MM.1S (cell line): ENCODE results near the gene COG2.
"Not testable (repeated sequence)": the region's sequence is repeated elsewhere in the genome, so short reads cannot be mapped to it uniquely, and the experiment has no call there.

ENCODE experiments used
- DNase-seq: peaks from one replicate; pipeline ENCODE4 v3.0.0-alpha.2; 2015
- H2AFZ ChIP-seq: fragments of 300-600 bp; sonication (generic); 2 replicates; pipeline ENCODE4 v1.6.0; 2016; ENCODE audit warnings: antibody characterized with exemption, low read length
- H3F3A ChIP-seq: fragments of 300-600 bp; sonication (generic); 2 replicates; pipeline ENCODE4 v1.6.1; 2016; ENCODE audit warnings: mild to moderate bottlenecking, antibody characterized with exemption, low read length, moderate library complexity, mixed read lengths; ENCODE audit not compliant: insufficient read depth
- H3K27ac ChIP-seq: fragments of 300-600 bp; sonication (generic); 2 replicates; pipeline ENCODE4 v1.5.1; 2016; ENCODE audit warnings: mild to moderate bottlenecking, low read length
- H3K27me3 ChIP-seq: fragments of 300-600 bp; sonication (generic); replicated peaks from 2 replicates; pipeline ENCODE4 v1.6.0; 2016; ENCODE audit warnings: low read length; ENCODE audit not compliant: insufficient read depth
- H3K36me3 ChIP-seq: fragments of 300-600 bp; sonication (generic); replicated peaks from 2 replicates; pipeline ENCODE4 v1.6.1; 2016; ENCODE audit warnings: mild to moderate bottlenecking, low read length, mixed read lengths; ENCODE audit not compliant: insufficient read depth
- H3K4me1 ChIP-seq: fragments of 300-600 bp; sonication (generic); 2 replicates; pipeline ENCODE4 v1.6.1; 2016; ENCODE audit warnings: low read length, mixed read lengths
- H3K4me2 ChIP-seq: fragments of 300-600 bp; sonication (generic); 2 replicates; pipeline ENCODE4 v1.6.0; 2016; ENCODE audit warnings: low read depth, low read length
- H3K4me3 ChIP-seq: fragments of 300-600 bp; sonication (generic); 2 replicates; pipeline ENCODE4 v1.5.1; 2016; ENCODE audit warnings: low read length, mixed read lengths
- H3K79me2 ChIP-seq: fragments of 300-600 bp; sonication (generic); 2 replicates; pipeline ENCODE4 v1.6.1; 2016; ENCODE audit warnings: mixed run types, low read length, mixed read lengths
- H3K9ac ChIP-seq: fragments of 300-600 bp; sonication (generic); 2 replicates; pipeline ENCODE4 v1.6.1; 2016; ENCODE audit warnings: low read length, mixed read lengths
- H3K9me2 ChIP-seq: fragments of 300-600 bp; sonication (generic); replicated peaks from 2 replicates; pipeline ENCODE4 v1.6.1; 2016; ENCODE audit warnings: mild to moderate bottlenecking, low read length, mixed read lengths; ENCODE audit not compliant: insufficient read depth
- H3K9me3 ChIP-seq: fragments of 300-600 bp; sonication (generic); replicated peaks from 2 replicates; pipeline ENCODE4 v1.6.1; 2016; ENCODE audit warnings: mild to moderate bottlenecking, low read length, mixed read lengths; ENCODE audit not compliant: insufficient read depth
- H4K20me1 ChIP-seq: fragments of 300-600 bp; sonication (generic); 2 replicates; pipeline ENCODE4 v1.6.1; 2016; ENCODE audit warnings: mild to moderate bottlenecking, low read length, moderate library complexity, mixed read lengths; ENCODE audit not compliant: insufficient read depth
- EZH2 ChIP-seq: fragments of 300-600 bp; sonication (generic); optimal IDR thresholded peaks from 2 replicates; pipeline ENCODE3; 2017; ENCODE audit warnings: low read depth, mild to moderate bottlenecking, antibody characterized with exemption, low read length, mixed read lengths
- EZH2phosphoT487 ChIP-seq: fragments of 300-600 bp; sonication (generic); IDR thresholded peaks from 2 replicates; pipeline ENCODE4 v1.6.1; 2018; ENCODE audit warnings: antibody characterized with exemption, low read length
- TF ChIP-seq, protein P1 (sequence below): fragments of 300-600 bp; sonication (generic); IDR thresholded peaks from 2 replicates; pipeline ENCODE4 v1.5.1; 2016; ENCODE audit warnings: antibody characterized with exemption, low read length, mixed read lengths

Gene COG2

DNA sequence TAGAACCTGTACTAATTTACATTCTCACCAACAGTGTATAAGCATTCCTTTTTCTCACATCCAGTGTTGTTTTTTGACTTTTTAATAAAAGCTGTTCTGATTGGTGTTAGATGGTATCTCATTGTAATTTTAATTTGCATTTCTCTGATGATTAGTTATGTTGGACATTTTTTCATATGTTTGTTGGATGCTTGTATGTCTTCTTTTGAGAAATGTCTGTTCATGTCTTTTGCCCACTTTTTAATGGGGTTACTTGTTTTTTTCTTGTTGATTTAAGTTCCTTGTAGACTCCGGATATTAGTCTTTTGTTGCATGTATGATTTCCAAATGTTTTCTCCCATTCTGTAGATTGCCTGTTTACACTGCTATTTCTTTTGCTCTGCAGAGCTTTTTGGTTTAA, 8.0 kb downstream of the COG2 start:
- DNase-seq: no peak
- no peak overlapping the region for H3K4me2 ChIP-seq
- H3K27me3 ChIP-seq: no peaks in the 10 kb centered on the region
- H3K27ac ChIP-seq: no peak overlapping the region
- 0 out of 2 replicates have a peak, but pooled peaks cover 4% of the 10 kb centered on the region for H4K20me1 ChIP-seq
- TF ChIP-seq EZH2 (no peak), EZH2phosphoT487 (no peak)
- TF ChIP-seq, protein P1, sequence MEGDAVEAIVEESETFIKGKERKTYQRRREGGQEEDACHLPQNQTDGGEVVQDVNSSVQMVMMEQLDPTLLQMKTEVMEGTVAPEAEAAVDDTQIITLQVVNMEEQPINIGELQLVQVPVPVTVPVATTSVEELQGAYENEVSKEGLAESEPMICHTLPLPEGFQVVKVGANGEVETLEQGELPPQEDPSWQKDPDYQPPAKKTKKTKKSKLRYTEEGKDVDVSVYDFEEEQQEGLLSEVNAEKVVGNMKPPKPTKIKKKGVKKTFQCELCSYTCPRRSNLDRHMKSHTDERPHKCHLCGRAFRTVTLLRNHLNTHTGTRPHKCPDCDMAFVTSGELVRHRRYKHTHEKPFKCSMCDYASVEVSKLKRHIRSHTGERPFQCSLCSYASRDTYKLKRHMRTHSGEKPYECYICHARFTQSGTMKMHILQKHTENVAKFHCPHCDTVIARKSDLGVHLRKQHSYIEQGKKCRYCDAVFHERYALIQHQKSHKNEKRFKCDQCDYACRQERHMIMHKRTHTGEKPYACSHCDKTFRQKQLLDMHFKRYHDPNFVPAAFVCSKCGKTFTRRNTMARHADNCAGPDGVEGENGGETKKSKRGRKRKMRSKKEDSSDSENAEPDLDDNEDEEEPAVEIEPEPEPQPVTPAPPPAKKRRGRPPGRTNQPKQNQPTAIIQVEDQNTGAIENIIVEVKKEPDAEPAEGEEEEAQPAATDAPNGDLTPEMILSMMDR: no peak
- no peak overlapping the region for H2AFZ ChIP-seq
- no peak overlapping the region for H3K9ac ChIP-seq
- H3K4me1 ChIP-seq: peaks cover 18% of the 10 kb centered on the region
- no peaks in the 10 kb centered on the region for H3K9me3 ChIP-seq
- H3K36me3 ChIP-seq: no peaks in the 10 kb centered on the region
- H3F3A ChIP-seq: 0 out of 2 replicates have a peak, but pooled peaks cover 6% of the 10 kb centered on the region
- H3K79me2 ChIP-seq: peaks cover 96% of the 10 kb centered on the region
- H3K9me2 ChIP-seq: no peaks in the 10 kb centered on the region
- H3K4me3 ChIP-seq: no peak overlapping the region

DNA sequence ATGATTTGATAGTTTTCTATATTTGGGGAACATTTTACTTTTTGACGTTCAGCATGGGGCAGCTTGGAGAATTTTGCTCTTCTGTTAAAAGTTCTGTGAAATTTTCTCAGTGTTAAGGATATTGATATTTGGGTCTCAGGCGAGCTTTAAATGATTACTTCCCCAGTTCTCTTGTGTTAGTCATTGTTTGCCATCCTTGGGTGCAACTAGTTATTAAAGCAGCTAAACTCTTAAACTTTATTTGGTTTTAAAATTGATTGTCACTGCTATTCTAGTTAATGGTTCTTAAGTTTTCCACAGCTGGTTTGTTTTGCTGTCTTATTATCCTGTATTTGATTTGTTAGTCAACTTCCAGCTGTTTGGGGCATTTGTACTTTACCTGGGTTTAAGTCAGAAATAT, 9.0 kb downstream of the COG2 start:
- Histone ChIP-seq H4K20me1 (0 out of 2 replicates have a peak, but pooled peaks cover 6% of the 10 kb centered on the region), H3F3A (0 out of 2 replicates have a peak, but pooled peaks cover 6% of the 10 kb centered on the region), H3K4me1 (peaks cover 18% of the 10 kb centered on the region), H3K9me2 (no peaks in the 10 kb centered on the region), H3K36me3 (no peaks in the 10 kb centered on the region), H2AFZ (no peak overlapping the region), H3K79me2 (peaks cover 94% of the 10 kb centered on the region), H3K9me3 (no peaks in the 10 kb centered on the region), H3K4me3 (no peak overlapping the region), H3K27me3 (no peaks in the 10 kb centered on the region), H3K9ac (no peak overlapping the region), H3K4me2 (no peak overlapping the region), H3K27ac (no peak overlapping the region)
- DNase-seq: no peak
- TF ChIP-seq EZH2: no peak

DNA sequence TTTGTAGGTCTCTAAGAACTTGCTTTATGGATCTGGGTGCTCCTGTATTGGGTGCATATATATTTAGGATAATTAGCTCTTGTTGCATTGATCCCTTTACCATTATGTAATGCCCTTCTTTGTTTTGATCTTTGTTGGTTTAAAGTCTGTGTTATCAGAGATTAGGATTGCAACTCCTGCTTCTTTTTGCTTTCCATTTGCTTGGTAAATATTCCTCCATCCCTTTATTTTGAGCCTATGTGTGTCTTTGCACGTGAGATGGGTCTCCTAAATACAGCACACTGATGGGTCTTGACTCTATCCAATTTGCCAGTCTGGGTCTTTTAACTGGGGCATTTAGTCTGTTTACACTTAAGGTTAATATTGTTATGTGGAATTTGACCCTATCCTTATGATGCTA, 14.4 kb downstream of the COG2 start:
- not testable (repeated sequence) for H3K27ac ChIP-seq, H3K9ac ChIP-seq, H3K4me2 ChIP-seq, H3K4me3 ChIP-seq, H3K4me1 ChIP-seq, H2AFZ ChIP-seq, H3K36me3 ChIP-seq, H4K20me1 ChIP-seq, DNase-seq, H3K9me3 ChIP-seq, H3K9me2 ChIP-seq, H3F3A ChIP-seq, H3K27me3 ChIP-seq
- H3K79me2 ChIP-seq: peaks cover 65% of the 10 kb centered on the region

DNA sequence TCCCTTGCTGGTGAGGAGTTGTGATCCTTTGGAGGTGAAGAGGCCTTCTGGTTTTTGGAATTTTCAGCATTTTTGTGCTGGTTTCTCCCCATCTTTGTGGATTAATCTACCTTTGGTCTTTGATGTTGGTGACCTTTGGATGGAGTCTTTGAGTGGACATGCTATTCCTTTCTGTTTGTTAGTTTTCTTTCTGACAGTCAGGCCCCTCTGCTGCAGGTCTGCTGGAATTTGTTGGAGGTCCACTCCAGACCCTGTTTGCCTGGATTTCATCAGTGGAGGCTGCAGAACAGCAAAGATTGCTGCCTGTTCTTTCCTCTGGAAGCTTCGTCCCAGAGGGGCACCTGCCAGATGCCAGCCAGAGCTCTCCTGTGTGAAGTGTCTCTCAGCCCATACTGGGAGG, 15.8 kb downstream of the COG2 start:
- peaks cover 51% of the 10 kb centered on the region for H3K79me2 ChIP-seq
- not testable (repeated sequence) for H3K9ac ChIP-seq, H3K27me3 ChIP-seq, H3K9me2 ChIP-seq, H3K4me3 ChIP-seq, H2AFZ ChIP-seq, H3K4me2 ChIP-seq, DNase-seq, H3K9me3 ChIP-seq, H3K4me1 ChIP-seq, H3K36me3 ChIP-seq, H4K20me1 ChIP-seq, H3K27ac ChIP-seq, H3F3A ChIP-seq

DNA sequence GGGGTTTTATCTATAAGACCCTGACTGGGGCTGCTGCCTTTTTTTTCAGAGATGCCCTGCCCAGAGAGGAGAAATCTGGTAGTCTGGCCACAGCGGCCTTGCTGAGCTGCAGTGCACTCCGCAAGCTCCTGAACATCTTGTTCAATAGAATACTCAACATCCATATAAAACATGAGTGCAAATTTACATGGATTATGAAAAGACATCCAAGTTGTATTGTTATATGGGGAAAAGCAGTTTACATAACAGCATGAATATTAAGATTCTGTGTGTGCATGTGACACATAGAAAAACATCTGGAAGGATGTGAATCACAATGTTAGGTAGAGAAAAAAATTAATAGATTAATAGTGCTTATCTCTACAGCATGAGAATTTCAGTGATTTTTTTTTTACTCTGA, 16.4 kb downstream of the COG2 start:
- Histone ChIP-seq H3K4me1 (no peaks in the 10 kb centered on the region), H3K9me3 (no peaks in the 10 kb centered on the region), H2AFZ (no peak overlapping the region), H3K9ac (no peak overlapping the region), H3K27me3 (no peaks in the 10 kb centered on the region), H3K4me3 (no peak overlapping the region), H3K79me2 (peaks cover 45% of the 10 kb centered on the region), H3K9me2 (no peaks in the 10 kb centered on the region), H3F3A (no peaks in the 10 kb centered on the region), H4K20me1 (0 out of 2 replicates have a peak, but pooled peaks cover 3% of the 10 kb centered on the region), H3K27ac (no peak overlapping the region), H3K4me2 (no peak overlapping the region), H3K36me3 (peaks cover 8% of the 10 kb centered on the region)
- no peak for TF ChIP-seq EZH2phosphoT487
- TF ChIP-seq, protein P1: no peak
- no peak for TF ChIP-seq EZH2
- no peak for DNase-seq
